NCI-H1930 (cell line): Measurements from ENCODE around the gene OR52W1.
"Not testable (repeated sequence)": the region's sequence is repeated elsewhere in the genome, so short reads cannot be mapped to it uniquely, and the experiment has no call there.

Source experiments
- DNase-seq, 2 experiments: peaks; one replicate each; lab custom pipeline; 2025; lab: John Stamatoyannopoulos, UW

The OR52W1 gene

DNA sequence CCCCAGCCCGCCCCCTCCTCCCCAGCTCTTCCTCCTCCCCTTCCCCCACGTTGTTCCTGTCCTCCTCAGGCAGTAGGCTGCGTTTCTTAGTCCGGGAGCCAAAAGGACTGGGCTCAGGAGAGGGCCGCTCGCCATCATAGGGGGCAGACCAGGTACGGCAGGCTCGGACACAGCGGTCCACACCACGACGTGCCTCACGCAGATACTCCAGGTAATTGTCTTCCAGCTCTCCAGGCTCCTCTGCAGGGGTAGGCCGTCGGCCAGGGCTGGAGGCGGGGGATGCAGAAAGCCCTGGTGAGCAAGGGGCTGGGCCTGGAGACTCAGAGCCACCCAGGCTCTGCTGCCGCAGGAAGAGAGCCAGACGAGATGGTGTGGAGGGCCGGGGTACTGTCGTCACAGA lies 18.7 kb downstream of the OR52W1 start:
- no peak for DNase-seq

DNA sequence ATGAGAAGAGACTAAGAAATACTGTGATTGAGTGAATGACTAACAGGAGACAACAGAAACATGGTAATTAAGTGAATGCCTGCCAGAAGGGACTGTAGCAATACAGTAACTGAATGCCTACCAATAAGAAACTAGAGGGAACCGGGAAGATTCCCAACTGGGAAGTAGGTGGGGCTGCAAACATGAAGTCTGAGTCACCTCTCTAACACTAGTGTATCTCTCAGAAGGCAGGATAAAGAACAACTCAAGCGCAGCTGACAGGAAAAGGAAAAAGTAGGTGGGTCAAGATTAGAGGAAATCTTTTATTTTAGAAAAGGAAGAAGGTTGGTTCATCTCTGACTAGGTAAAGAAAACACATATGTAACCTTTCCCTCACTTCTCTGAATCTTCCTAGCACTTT lies 20.3 kb downstream of the OR52W1 start:
- no peak for DNase-seq

- DNase-seq = no peak
Observed at GRCh38 chr11:6223854-6224253, 24.8 kb downstream of the OR52W1 start.

DNA sequence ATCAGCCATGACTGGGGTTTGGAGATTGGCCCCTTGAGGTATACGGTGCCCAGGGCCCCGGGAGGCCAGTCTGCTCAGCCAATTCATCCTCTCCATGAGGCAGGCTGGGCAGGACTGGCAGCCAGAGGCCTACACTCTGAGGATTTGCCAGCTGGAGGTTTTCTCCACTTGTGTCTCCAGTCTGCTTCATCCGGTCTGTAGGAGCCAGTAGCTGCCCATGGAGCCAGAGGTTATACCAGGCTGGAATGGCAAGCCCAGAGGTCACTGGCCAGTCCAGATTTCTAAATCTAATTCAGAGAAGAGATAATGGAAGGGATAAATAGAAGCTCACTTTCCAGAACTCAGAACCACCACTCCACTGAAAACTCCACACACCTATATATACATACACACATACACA lies 25.4 kb downstream of the OR52W1 start:
- no peak for DNase-seq

DNA sequence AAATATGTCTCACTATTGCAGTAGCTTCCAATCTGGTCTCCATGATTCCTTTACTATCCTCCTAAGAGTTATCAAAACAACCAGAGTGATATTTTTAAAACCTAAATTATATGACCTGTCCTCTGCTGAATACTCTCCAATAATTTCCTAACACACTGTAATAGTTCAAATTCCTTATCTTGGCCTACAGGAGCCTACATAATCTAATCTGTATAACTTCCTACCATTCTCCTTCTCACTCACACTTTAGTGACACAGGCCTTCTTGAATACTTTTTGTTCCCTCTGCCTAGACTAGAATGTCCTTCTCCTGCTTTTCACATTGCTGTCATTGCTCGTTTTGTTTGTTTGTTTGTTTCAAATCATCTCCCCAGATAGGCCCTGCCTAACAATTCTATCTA lies 26.0 kb downstream of the OR52W1 start:
- no peak for DNase-seq

DNA sequence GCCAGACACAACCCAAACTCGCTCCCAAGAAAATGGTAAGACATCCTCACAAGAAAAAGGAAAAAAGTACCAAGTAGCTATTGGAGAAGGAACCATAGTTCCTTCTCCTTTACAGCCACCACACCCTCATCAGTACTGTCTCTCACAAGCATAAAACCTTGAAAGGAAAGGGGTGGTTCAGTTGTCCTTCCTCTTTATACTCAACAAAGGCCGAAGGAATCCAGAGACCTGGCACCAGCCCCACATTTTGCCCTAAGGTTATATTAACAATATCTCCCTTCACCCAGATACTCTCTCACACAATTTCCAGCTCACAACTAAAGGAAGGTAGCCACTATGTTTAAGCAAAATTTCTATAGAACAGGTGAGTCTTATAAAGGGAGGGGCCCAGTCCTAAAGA lies 26.9 kb downstream of the OR52W1 start:
- no peak for DNase-seq

GRCh38 chr11:6228520-6228919 lies 29.5 kb downstream of the OR52W1 start:
- no peak for DNase-seq

- DNase-seq = no peak
Observed at GRCh38 chr11:6229911-6230310, 30.9 kb downstream of the OR52W1 start.

GRCh38 chr11:6232899-6233298 lies 33.9 kb downstream of the OR52W1 start:
- DNase-seq = no peak

DNA sequence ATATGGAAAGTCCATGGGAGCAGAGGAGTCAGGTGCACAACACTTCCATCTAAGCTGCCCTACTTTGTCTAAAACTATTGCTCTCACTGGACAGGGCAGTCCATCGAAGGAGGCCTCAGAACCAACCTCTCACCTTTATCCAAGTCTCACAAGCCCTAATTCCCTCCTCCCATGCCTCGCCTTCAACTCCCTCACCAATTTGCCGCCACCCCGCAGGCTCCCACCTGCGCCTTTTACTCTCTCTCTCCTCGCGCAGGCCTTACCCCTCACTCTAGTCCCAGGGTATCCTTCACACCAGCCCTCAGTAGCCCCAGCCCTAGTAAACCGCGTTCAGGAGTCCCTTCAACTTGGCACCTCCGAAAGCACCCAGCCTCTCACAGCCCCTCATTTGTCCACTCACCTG lies 35.0 kb downstream of the OR52W1 start:
- no peak for DNase-seq

DNA sequence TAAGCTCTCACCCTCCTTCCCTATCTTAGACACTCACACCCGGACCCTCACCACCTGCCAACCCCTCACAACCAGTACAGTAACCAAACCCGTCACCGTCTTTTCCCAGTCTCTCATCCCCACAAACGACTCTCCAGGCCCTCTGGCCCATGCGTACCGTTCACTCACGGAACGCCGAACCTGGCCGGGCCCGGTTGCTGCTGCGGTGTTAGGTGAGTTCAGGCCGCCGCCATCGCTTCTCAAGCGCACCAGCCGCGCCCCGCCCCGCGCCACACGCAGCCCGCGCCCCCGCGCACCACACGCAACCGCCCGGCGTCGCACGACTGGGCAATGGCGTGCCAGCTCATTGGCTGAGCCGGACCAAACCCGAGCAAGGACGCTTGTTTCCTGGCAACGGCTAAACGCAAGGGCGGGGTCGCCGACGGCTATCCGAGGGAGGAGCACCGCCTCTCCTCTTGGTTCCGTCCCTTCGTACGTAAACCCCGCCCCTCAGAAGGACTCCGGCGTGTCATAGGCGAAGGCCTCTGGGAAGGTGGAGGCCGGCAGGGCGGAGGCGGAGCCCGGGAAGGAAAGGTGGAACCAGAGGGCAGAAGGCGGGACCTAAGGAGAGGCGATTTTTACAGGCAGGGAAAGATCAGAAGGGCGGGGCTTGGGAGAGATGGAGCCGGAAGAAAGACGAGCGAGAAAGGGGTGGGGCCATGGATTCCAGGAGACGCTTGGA lies 35.5 kb downstream of the OR52W1 start, which contains the start of gene FHIP1B:
Gene FHIP1B, minus strand, starts transcription at position 250 of the 721 bp plus-strand sequence. CDS start 10,120 bp downstream, outside the sequence.
- DNase-seq = peak; percentile 99 to 100

- DNase-seq = no peak
Observed at GRCh38 chr11:6237266-6237665, 38.2 kb downstream of the OR52W1 start.

GRCh38 chr11:6237761-6238302 lies 38.8 kb downstream of the OR52W1 start:
- no peak for DNase-seq

- no peak for DNase-seq
Observed at GRCh38 chr11:6238902-6239301, 39.9 kb downstream of the OR52W1 start, which contains the start of gene CNGA4. Gene CNGA4 (plus strand): TSS chr11:6239089. CDS start chr11:6239207, 118 bp downstream.

DNA sequence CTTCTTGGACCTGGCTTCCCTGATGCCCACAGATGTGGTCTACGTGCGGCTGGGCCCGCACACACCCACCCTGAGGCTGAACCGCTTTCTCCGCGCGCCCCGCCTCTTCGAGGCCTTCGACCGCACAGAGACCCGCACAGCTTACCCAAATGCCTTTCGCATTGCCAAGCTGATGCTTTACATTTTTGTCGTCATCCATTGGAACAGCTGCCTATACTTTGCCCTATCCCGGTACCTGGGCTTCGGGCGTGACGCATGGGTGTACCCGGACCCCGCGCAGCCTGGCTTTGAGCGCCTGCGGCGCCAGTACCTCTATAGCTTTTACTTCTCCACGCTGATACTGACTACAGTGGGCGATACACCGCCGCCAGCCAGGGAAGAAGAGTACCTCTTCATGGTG lies 41.1 kb downstream of the OR52W1 start:
- no peak for DNase-seq

GRCh38 chr11:6240781-6241180 lies 41.8 kb downstream of the OR52W1 start:
- no peak for DNase-seq

DNA sequence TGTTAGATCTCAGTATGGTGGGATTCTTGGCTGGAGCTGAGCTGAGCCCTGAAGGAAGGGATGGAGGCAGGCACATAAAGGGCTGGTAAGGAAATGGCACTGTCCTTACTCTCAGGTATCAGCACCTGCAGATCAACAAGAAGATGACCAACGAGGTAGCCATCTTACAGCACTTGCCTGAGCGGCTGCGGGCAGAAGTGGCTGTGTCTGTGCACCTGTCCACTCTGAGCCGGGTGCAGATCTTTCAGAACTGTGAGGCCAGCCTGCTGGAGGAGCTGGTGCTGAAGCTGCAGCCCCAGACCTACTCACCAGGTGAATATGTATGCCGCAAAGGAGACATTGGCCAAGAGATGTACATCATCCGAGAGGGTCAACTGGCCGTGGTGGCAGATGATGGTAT lies 42.3 kb downstream of the OR52W1 start:
- no peak for DNase-seq

DNA sequence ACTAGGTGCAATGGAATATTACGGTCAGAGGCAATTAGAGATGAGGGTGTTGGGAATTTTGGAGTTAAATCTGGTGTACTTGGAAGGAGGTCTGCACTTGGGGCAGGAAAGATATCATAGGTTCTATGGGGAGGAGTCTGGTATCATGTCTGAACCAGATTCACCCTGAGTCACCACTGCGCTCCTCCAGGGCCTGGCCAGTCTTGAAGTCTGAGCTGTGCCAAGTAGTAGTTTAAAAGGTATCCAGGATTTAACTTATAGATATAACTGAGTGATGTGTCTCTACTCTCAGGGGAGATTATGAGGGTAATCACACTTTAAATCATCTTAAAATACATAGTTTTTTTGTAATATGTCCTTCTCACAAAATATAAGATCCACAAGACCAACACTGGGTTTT lies 46.5 kb downstream of the OR52W1 start:
- no peak for DNase-seq

DNA sequence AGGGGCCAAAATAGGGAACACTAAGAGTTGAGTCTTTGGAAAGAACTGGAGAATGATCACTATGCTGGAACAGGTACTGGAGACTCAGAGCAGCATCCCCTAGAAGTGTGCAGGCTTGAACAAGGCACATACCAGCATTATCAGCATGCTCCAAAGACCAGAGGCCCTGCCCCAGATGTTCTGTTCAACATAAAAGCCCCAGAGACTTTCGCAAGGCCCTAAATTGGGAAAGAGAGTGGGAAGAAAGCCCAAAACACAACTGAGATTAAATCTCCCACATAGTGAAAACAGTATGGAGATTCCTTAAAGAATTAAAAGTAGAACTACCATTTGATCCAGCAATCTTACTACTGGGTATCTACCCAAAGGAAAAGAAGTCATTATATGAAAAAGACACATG lies 49.2 kb downstream of the OR52W1 start:
- no peak for DNase-seq

DNA sequence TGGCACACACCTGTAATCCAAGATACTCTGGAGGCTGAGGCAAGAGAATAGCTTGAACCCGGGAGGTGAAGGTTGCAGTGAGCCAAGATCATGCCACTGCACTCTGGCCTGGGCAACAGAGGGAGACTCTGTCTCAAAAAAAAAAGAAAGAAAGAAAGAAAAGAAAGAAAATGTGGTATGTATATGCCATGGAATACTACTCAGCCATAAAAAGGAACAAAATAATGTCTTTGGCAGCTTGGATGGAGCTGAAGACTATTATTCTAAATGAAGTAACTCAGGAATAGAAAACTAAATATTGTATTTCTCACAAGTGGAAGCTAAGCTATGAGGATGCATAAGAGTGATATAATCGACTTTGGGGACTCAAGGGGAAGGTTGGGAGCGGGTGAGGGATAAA lies 49.9 kb downstream of the OR52W1 start:
- not testable (repeated sequence) for DNase-seq
